K562 (cell line): ENCODE data around the gene IL15RA. TPM values are rescaled to one million over a fixed set of nuclear protein-coding genes. Genes with fewer than 3 reads are reported as not detected.

Experiments used
- ATAC-seq: fragments of 200-7000 bp; cut with Tn5 transposase; 3 replicates; pipeline ENCODE4 v1.9.1; 2020; ENCODE audit warnings: moderate library complexity
- BruUV-seq: library from RNA; stranded (reverse); fragments of 400-500 nt; replicated peaks from 2 replicates; lab custom pipeline; 2021; lab: Mats Ljungman, UMichigan
- CTCF ChIA-PET: fragments of 300-600 bp; formaldehyde crosslinking; extraction: SDS; loops from one replicate; lab custom pipeline; 2021; ENCODE audit warnings: low intra/inter-chr PET ratio; lab: Yijun Ruan, JAX
- POLR2A ChIA-PET: fragments of 300-600, 350-650 bp; sonication (Branson Sonifier 250); formaldehyde crosslinking; extraction: SDS; loops from one replicate; lab custom pipeline; 2021; ENCODE audit warnings: antibody characterized with exemption, inconsistent platforms; lab: Yijun Ruan, JAX
- DNase-seq, 4 experiments: peaks; one replicate each; pipeline versions ENCODE4 v3.0.0 to v3.0.0-alpha.2; 2011 to 2018; ENCODE audit warnings: low spot score in 3 of 4, mixed read lengths in 3 of 4; ENCODE audit errors: extremely low read depth in 1 of 4
- FAIRE-seq: peaks from 2 replicates; lab custom pipeline; 2011; peaks lifted over from hg19 to GRCh38; lab: Jason Lieb, UNC
- H2AFZ ChIP-seq: 2 replicates; pipeline ENCODE4 v1.6.0; 2011; ENCODE audit warnings: low read depth, low read length, control low read depth, inconsistent platforms
- H3K27ac ChIP-seq: fragments of 200-600 bp; 3 replicates; pipeline ENCODE4 v1.8.0; 2011; ENCODE audit warnings: low read depth, mild to moderate bottlenecking, control low read depth, inconsistent platforms, low read length, moderate library complexity, mixed read lengths; ENCODE audit errors: extremely low read depth
- H3K27me3 ChIP-seq, 2 experiments: fragments of 300-600 bp in 1 of 2; 2 replicates in 1 of 2; 3 replicates in 1 of 2; pipeline versions ENCODE4 v1.6.0 to v1.8.0; 2011; ENCODE audit warnings: inconsistent platforms in 2 of 2, low read length in 2 of 2, mild to moderate bottlenecking in 1 of 2, mixed read lengths in 1 of 2, moderate library complexity in 1 of 2; ENCODE audit not compliant: control insufficient read depth in 2 of 2, insufficient read depth in 2 of 2
- H3K36me3 ChIP-seq: fragments of 300-600 bp; 3 replicates; pipeline ENCODE4 v1.8.0; 2011; ENCODE audit warnings: mild to moderate bottlenecking, low read length, inconsistent platforms; ENCODE audit not compliant: control insufficient read depth, insufficient read depth
- H3K4me1 ChIP-seq, 2 experiments: fragments of 200-600 bp in 1 of 2; replicated peaks in 1 of 2; 2 replicates in 1 of 2; 3 replicates in 1 of 2; pipeline versions ENCODE4 v1.5.1 to v1.8.0; 2011; ENCODE audit warnings: inconsistent platforms in 2 of 2, low read length in 2 of 2, mild to moderate bottlenecking in 1 of 2, mixed read lengths in 1 of 2, moderate library complexity in 1 of 2; ENCODE audit not compliant: control insufficient read depth in 2 of 2, insufficient read depth in 2 of 2
- H3K4me2 ChIP-seq: 2 replicates; pipeline ENCODE4 v1.6.1; 2011; ENCODE audit warnings: low read length, control low read depth, inconsistent platforms, mixed read lengths; ENCODE audit not compliant: insufficient read depth
- H3K4me3 ChIP-seq: fragments of 200-600 bp; sonication (generic), shearing (Covaris generic); 2 replicates; pipeline ENCODE4 v1.5.1; 2016; ENCODE audit warnings: control low read depth, inconsistent platforms
- H3K79me2 ChIP-seq: fragments of 200-600 bp; 3 replicates; pipeline ENCODE4 v1.8.0; 2011; ENCODE audit warnings: low read length, inconsistent platforms; ENCODE audit not compliant: control insufficient read depth, insufficient read depth
- H3K9ac ChIP-seq, 2 experiments: 2 replicates each; pipeline versions ENCODE4 v1.6.0 to v1.6.1; 2011; ENCODE audit warnings: low read depth in 2 of 2, low read length in 2 of 2, control low read depth in 1 of 2, inconsistent platforms in 1 of 2, mild to moderate bottlenecking in 1 of 2, mixed read lengths in 1 of 2; ENCODE audit not compliant: insufficient read depth in 1 of 2
- H3K9me1 ChIP-seq: one replicate; pipeline ENCODE4 v1.6.0; 2011; ENCODE audit warnings: inconsistent platforms, mild to moderate bottlenecking, low read length, moderate library complexity; ENCODE audit not compliant: control insufficient read depth, insufficient read depth
- H3K9me3 ChIP-seq: replicated peaks from 2 replicates; pipeline ENCODE4 v1.5.1; 2011; ENCODE audit warnings: low read depth, low read length, inconsistent platforms; ENCODE audit not compliant: control insufficient read depth, insufficient read depth
- H4K20me1 ChIP-seq: replicated peaks from 2 replicates; pipeline ENCODE4 v1.6.1; 2011; ENCODE audit warnings: low read length, inconsistent platforms, mixed read lengths; ENCODE audit not compliant: control insufficient read depth, insufficient read depth
- ETV5 ChIP-seq: sonication (generic); formaldehyde crosslinking; IDR thresholded peaks from 2 replicates; pipeline ENCODE4 v1.4.0; 2020; ENCODE audit warnings: low read depth, mild to moderate bottlenecking, missing genetic modification reagents
- MAZ ChIP-seq, 2 experiments: fragments of 450-650 bp in 1 of 2; sonication (generic) in 1 of 2; formaldehyde crosslinking; IDR thresholded peaks in 1 of 2; conservative IDR thresholded peaks in 1 of 2; 2 replicates each; pipeline versions ENCODE4 v1.4.0 to v1.5.0; 2020; ENCODE audit warnings: mild to moderate bottlenecking in 1 of 2, missing genetic modification reagents in 1 of 2
- SIX5 ChIP-seq, 2 experiments: IDR thresholded peaks; 2 replicates each; pipeline ENCODE4 v1.6.1; 2011; ENCODE audit warnings: low read length in 2 of 2, borderline replicate concordance in 1 of 2, low read depth in 1 of 2, mild to moderate bottlenecking in 1 of 2, moderate library complexity in 1 of 2; ENCODE audit not compliant: insufficient read depth in 1 of 2
- SLC30A9 ChIP-seq: fragments of 250-450 bp; sonication (Bioruptor Pico); IDR thresholded peaks from 2 replicates; pipeline ENCODE4 v1.8.0; 2022; ENCODE audit warnings: mild to moderate bottlenecking, moderate library complexity
- WGBS: fragments of 100-300 bp; shearing (Covaris generic); methylation state at CpG from one replicate; pipeline ENCODE4 v1.1.6; 2016; ENCODE audit warnings: low coverage, mixed read lengths; ENCODE audit not compliant: insufficient coverage; ENCODE audit errors: missing lambda C conversion rate; 5-methylcytosine and 5-hydroxymethylcytosine counted together
- in situ Hi-C: fragments of 300-500 bp; cut with MboI; formaldehyde crosslinking; loops from 4 replicates; pipeline ENCODE4 v1.15.0; 2018; ENCODE audit warnings: inconsistent platforms, mixed read lengths
- intact Hi-C: fragments of 100-400 bp; cut with micrococcal nuclease; formaldehyde crosslinking; loops from 2 replicates; pipeline ENCODE4 v1.14.2; 2022
- polyA plus RNA-seq, 8 experiments: library from polyadenylated mRNA; depleted of rRNA in 4 of 8; stranded (reverse) in 5 of 8; unstranded in 3 of 8; fragments of >200 nt; fragmentation: Nextera tagmentation in 2 of 8; fragmentation: Illumina TruSeq in 1 of 8; extraction: Ambion mirVana in 2 of 8; extraction: Trizol in 1 of 8; gene quantifications; 2 replicates each; pipeline versions ENCODE4 v1.2.1 to v1.2.3, GENCODE V29; 2011 to 2014; ENCODE audit warnings: inconsistent platforms in 1 of 8, missing spikeins in 1 of 8
- total RNA-seq, 7 experiments: library from RNA; depleted of rRNA in 6 of 7; stranded (reverse); fragments of >200 nt in 6 of 7; fragmentation: Illumina TruSeq in 2 of 7; extraction: Trizol in 2 of 7; gene quantifications; 2 replicates each; pipeline versions ENCODE4 v1.2.1 to v1.2.3, GENCODE V29; 2011 to 2021; ENCODE audit warnings: low replicate concordance in 1 of 7
- TF ChIP-seq, protein P1 (sequence below): sonication (generic); formaldehyde crosslinking; IDR thresholded peaks from 2 replicates; pipeline ENCODE4 v1.8.0; 2022; ENCODE audit warnings: mild to moderate bottlenecking, missing genetic modification reagents

The IL15RA gene
- total and polyA plus RNA-seq, 9 of the 15 experiments (the other 6 are each of a cell fraction or from before 2014, with no cell fraction given): 1.2 to 11.7 (median 8.0) TPM

GRCh38 chr10:6024334-6024682, 47.0 kb upstream of the IL15RA start:
- Histone ChIP-seq H3K4me1 (peaks cover 5 to 7% of the 10 kb centered on the region in 2 experiments; a peak in 4 of 5 replicates), H3K4me3 (no peak overlapping the region), H3K27me3 (peaks cover 12 to 28% of the 10 kb centered on the region in 2 experiments; a peak in 4 of 5 replicates), H2AFZ (no peak overlapping the region), H3K9me1 (peaks cover 3% of the 10 kb centered on the region), H3K4me2 (no peak overlapping the region), H4K20me1 (no peaks in the 10 kb centered on the region; the same call in 1 of the 2 replicates), H3K27ac (no peak overlapping the region), H3K79me2 (no peaks in the 10 kb centered on the region), H3K9me3 (no peaks in the 10 kb centered on the region), H3K9ac (no peak overlapping the region), H3K36me3 (no peaks in the 10 kb centered on the region)
- no peak for ATAC-seq
- TF ChIP-seq MAZ (CRISPR knock-in tag; conservative IDR thresholded peaks at IDR 0.05 in 1 of 2, IDR thresholded peaks at IDR 0.05 in 1 of 2) (no peak), SIX5 (IDR thresholded peaks at IDR 0.05; ENCODE audit: borderline replicate concordance in 1 of 2, insufficient read depth in 1 of 2, low read depth in 1 of 2, low read length in 2 of 2) (no peak), SLC30A9 (CRISPR knock-in tag) (no peak), ETV5 (CRISPR knock-in tag) (no peak)
- TF ChIP-seq, protein P1, sequence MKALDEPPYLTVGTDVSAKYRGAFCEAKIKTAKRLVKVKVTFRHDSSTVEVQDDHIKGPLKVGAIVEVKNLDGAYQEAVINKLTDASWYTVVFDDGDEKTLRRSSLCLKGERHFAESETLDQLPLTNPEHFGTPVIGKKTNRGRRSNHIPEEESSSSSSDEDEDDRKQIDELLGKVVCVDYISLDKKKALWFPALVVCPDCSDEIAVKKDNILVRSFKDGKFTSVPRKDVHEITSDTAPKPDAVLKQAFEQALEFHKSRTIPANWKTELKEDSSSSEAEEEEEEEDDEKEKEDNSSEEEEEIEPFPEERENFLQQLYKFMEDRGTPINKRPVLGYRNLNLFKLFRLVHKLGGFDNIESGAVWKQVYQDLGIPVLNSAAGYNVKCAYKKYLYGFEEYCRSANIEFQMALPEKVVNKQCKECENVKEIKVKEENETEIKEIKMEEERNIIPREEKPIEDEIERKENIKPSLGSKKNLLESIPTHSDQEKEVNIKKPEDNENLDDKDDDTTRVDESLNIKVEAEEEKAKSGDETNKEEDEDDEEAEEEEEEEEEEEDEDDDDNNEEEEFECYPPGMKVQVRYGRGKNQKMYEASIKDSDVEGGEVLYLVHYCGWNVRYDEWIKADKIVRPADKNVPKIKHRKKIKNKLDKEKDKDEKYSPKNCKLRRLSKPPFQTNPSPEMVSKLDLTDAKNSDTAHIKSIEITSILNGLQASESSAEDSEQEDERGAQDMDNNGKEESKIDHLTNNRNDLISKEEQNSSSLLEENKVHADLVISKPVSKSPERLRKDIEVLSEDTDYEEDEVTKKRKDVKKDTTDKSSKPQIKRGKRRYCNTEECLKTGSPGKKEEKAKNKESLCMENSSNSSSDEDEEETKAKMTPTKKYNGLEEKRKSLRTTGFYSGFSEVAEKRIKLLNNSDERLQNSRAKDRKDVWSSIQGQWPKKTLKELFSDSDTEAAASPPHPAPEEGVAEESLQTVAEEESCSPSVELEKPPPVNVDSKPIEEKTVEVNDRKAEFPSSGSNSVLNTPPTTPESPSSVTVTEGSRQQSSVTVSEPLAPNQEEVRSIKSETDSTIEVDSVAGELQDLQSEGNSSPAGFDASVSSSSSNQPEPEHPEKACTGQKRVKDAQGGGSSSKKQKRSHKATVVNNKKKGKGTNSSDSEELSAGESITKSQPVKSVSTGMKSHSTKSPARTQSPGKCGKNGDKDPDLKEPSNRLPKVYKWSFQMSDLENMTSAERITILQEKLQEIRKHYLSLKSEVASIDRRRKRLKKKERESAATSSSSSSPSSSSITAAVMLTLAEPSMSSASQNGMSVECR (CRISPR knock-in tag): no peak
- in situ Hi-C loops: no loop called here
- DNase-seq: no peak
- BruUV-seq: no TSS peak
- peak; percentile 15 for FAIRE-seq
- POLR2A ChIA-PET: no interaction called here
- CTCF ChIA-PET: no interaction called here
- intact Hi-C loops: no loop called here
- WGBS: 11% methylated on average over 10 of the region's 10 CpGs
